HG03342 (cell line): ENCODE measurements around the gene AOC1.
"Not testable (repeated sequence)": the region's sequence is repeated elsewhere in the genome, so short reads cannot be mapped to it uniquely, and the experiment has no call there.

Experiments
- ATAC-seq: cut with Tn5 transposase; IDR thresholded peaks from one replicate; pipeline ENCODE4 v1.9.1; 2021; ENCODE audit warnings: mild to moderate bottlenecking, moderate library complexity; ENCODE audit not compliant: unreplicated experiment

The AOC1 gene

GRCh38 chr7:150852371-150852905, at the start of gene AOC1:
Gene AOC1 (plus strand): TSS chr7:150852517. CDS start chr7:150856471, 3,954 bp downstream.
- ATAC-seq = no peak

- no peak for ATAC-seq
Measured at GRCh38 chr7:150803161-150803860, 49.0 kb upstream of the AOC1 start.

GRCh38 chr7:150804802-150805201, 47.5 kb upstream of the AOC1 start:
- no peak for ATAC-seq

- ATAC-seq = no peak
Measured at GRCh38 chr7:150805864-150806263, 46.5 kb upstream of the AOC1 start.

- ATAC-seq = no peak
Measured at GRCh38 chr7:150806454-150806853, 45.9 kb upstream of the AOC1 start.

DNA sequence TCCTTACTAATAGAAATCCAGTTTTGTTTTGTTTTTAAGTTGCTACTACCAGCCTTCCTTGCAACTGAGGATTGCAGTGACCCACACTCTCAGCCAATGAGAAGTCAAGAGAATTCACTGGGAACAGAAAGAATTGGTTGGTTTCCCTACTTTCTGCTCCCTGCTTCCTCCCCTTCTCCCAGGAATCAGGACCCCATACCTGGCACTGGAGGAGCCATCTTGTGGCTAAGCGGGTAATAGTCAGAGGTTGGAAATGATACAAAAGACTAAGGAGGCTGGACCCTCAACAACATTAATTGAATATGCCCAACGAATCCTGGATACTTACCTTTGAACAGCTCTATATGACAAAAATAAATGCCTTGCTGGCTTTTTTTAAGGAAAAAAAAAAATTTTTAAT, 45.5 kb upstream of the AOC1 start:
- ATAC-seq = no peak

DNA sequence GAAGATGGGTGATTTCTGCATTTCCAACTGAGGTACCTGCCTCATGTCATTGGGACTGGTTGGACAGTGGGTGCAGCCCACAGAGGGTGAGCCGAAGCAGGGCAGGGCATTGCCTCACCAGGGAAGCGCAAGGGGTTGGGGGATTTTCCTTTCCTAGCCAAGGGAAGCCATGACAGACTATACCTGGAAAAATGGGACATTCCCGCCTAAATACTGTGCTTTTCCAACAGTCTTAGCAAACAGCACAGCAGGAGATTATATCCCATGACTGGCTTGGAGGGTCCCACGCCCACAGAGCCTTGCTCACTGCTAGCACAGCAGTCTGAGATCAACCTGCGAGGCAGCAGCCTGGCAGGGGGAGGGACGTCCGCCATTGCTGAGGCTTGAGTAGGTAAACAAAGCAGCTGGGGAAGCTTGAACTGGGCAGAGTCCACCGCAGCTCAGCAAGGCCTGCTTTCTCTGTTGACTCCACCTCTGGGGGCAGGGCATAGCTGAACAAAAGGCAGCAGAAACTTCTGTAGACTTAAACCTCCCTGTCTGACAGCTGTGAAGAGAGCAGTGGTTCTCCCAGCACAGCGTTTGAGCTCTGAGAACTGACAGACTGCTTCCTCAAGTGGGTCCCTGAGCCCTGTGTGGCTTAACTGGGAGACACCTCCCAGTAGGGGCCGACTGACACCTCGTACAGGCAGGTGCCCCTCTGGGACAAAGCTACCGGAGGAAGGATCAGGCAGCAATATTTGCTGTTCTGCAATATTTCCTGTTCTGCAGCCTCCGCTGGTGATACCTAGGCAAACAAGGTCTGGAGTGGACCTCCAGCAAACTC, 44.5 kb upstream of the AOC1 start:
- not testable (repeated sequence) for ATAC-seq

- no peak for ATAC-seq
Measured at GRCh38 chr7:150814328-150815001, 37.9 kb upstream of the AOC1 start.

GRCh38 chr7:150818971-150819370, 33.3 kb upstream of the AOC1 start:
- no peak for ATAC-seq

- no peak for ATAC-seq
Measured at GRCh38 chr7:150820148-150820547, 32.2 kb upstream of the AOC1 start.

DNA sequence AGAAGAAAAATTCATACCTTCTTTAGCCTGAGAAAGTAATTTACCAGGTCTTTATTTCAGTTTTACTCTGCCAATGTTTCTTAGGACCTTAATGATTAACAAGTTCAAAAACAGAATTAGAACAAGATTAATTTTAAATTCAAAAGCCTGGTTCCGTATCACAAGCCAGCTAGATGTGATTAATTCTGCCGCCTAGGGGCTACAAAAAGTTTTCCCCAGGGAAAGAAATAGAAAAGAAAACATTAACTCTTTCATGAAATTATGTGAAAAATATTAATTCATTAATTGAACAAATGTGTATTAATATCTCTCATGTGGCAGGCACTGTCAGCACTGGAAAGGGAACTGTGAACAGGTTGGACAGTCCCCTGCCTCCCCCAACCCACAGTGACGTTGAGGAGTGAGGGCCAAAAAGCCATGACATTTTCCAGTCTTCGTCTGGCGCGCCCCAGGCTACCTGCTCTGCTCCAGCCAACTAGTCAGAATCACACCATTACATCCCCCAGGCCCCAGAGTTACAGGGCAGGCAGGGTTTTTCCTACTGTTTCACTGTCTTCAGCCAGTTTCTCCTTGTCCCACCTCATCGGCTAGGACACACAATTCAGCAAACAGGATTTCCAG, 31.6 kb upstream of the AOC1 start:
- no peak for ATAC-seq

DNA sequence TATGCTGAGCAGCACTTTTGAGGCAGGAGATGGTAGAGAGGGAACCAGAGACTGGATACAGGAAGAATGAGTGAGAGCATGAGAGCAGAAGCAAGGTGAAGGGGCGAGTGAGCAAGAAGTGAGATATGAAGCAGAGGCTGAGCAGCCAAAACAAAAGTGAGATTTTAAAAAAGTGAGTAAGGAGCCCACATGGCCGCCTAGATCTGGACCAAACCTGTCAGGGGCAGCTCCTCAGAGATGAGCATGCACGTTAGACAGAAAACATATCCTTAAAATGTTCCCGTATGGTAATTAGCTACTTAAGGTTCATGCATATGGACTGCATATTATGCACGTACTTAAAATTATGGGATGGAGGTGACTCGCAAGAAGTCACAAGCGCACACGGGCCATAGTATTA, 29.3 kb upstream of the AOC1 start:
- no peak for ATAC-seq

GRCh38 chr7:150823484-150824126, 28.7 kb upstream of the AOC1 start:
- ATAC-seq = no peak

DNA sequence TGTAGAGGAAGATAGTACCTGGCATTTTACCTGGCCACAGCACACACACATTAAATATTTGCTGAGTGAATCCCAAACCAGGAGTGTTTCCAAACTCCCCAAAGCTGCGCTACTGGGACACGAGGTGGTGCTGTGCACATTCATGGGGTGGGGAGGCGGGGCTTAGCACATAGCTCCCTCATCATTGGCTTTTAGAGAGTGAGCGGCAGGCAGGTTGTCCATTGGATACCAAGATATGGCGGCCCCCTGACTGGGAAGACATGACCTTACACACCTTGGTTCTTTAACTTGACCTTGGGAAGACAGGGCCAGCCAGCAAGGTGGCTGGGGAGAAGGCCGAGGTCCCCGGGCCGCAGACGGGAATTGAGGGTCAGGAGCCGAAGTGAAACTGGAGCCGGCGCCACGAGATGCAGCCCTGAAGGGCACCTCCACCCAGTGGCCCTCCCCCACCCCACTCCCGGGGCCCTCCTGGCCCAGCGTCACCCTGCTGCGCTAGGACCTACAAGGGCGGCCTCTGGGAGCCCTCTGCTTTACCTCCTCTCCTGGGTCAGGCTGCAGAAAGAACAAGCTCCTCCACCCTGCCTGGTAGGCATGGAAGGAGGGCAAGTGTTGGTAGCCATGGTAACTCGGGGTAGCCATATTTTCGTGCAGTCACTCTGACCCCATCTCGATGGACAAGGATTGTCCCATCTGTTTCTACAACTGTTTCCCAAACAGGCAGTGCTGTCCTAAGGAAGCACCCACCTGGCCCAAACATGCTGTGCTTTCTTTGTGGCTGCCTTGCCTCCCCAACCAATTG, 27.7 kb upstream of the AOC1 start:
- no peak for ATAC-seq

DNA sequence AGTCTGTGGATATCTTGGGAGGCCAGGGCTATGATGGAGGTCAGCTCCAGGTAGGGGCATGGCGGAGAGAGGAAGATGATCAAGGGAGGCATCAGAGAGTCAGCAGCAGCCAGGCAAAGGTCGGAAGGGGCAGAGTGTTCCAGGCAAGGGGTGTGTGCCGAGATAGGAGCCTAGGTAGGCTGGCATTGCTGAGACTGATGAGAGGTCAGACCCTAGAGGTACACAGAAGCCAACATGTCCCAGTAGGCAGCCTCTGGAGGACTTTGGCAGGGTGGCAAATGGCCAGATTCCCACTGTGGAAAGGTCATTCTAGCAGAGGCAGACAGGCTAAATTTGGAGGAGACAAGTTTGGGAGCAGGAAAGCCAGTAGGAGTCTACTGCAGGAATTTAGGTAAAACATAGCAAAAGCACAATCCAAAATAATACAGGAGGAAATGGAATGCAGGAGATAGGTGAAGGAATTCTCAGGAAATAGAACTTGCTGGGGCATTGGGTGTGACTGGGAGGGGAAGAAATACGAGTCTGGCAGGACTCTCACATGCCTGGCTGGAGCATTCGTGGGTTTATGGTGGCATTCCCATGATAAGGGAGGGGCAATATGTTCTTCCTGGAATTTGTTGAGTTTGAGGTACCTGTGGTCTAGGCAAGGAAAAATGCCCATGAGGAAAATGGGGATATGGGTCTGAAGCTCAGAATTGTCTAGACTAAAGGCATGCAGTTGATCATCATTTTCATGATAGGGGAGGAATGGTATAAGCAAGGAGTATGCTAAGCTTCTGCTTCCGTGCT, 26.1 kb upstream of the AOC1 start:
- no peak for ATAC-seq

GRCh38 chr7:150828384-150828783, 23.9 kb upstream of the AOC1 start:
- ATAC-seq = no peak

DNA sequence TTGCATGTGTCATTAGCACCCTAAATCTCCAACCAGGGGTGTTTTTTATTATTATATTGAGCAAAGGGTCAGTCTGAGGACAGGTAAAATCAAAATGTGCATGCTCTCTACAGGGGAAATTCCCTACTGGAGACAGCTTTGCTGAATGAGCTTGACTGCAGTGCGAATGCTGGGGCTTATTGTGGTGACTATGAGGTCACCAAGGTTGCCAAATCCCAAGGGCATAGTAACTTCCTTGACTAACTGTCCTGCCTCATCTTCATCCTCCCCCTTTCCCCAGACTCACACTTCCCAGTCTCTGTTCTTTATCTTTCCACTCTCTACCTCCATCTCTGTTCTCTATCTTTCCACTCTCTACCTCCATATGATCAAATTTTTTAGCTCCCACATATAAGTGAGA, 22.9 kb upstream of the AOC1 start:
- no peak for ATAC-seq

DNA sequence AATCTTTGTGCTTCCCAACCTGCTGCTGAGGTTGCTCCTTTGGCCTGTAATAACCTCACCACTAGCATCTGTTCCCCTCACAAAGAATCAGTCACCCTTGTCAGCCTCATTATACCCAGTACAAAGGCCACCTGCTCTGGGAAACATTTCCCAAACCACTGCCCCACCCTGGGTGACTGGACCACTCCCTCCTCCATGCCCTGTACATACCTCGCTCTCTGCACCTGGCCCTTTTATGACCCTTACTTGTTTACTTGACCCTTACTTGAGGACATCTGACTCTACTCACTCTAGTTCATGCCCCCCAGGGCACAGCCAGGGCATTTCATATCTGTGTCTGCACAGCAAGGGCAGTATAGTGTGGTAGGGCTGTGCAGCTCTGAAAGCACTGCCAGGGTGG, 21.4 kb upstream of the AOC1 start:
- no peak for ATAC-seq

- no peak for ATAC-seq
Measured at GRCh38 chr7:150831851-150832250, 20.5 kb upstream of the AOC1 start.
